ENCODE results near the gene SCGB3A1. TPM values are rescaled to one million over a fixed set of nuclear protein-coding genes. Genes with fewer than 3 reads are reported as not detected.
A peak's percentile ranks its signal among the peaks of the same experiment; 100 is the strongest.

SCGB3A1 gene
- total and polyA plus RNA-seq, 2 of the 4 experiments (the other 2 are of a cell fraction): not detected

- no peak overlapping the region for H3K56ac ChIP-seq (ENCODE audit: extremely low read depth, insufficient read depth, low read length)
- no peak overlapping the region for H3K9ac ChIP-seq (ENCODE audit: low read depth, low read length)
- H3K36me3 ChIP-seq (ENCODE audit: control insufficient read depth, insufficient read depth, low read length): peaks cover 4% of the 10 kb centered on the region
- H3K14ac ChIP-seq (replicated peaks; ENCODE audit: low read depth, low read length): 0 out of 2 replicates have a peak overlapping the region, but pooled peaks have one; percentile 14
- TF ChIP-seq MXI1 (IDR thresholded peaks at IDR 0.05; ENCODE audit: borderline replicate concordance, low read depth, low read length) (no peak), MAZ (IDR thresholded peaks at IDR 0.05; ENCODE audit: borderline replicate concordance, low read depth, low read length) (no peak), RCOR1 (IDR thresholded peaks at IDR 0.05; ENCODE audit: insufficient replicate concordance, low read length) (no peak), CHD1 (IDR thresholded peaks at IDR 0.05; ENCODE audit: low read depth, low read length) (no peak), RAD21 (IDR thresholded peaks at IDR 0.05; ENCODE audit: low read length) (no peak), USF2 (IDR thresholded peaks at IDR 0.05; ENCODE audit: low read depth, low read length) (no peak), RFX5 (IDR thresholded peaks at IDR 0.05; ENCODE audit: low read depth, low read length) (no peak), MAFK (IDR thresholded peaks at IDR 0.05; ENCODE audit: low read depth, low read length) (no peak), CEBPB (IDR thresholded peaks at IDR 0.05; ENCODE audit: low read depth, low read length) (no peak), ELK1 (IDR thresholded peaks at IDR 0.05; ENCODE audit: borderline replicate concordance, low read depth, low read length) (no peak), FOS (IDR thresholded peaks at IDR 0.05; ENCODE audit: low read depth, low read length) (no peak), NFE2L2 (IDR thresholded peaks at IDR 0.05; ENCODE audit: low read depth, low read length) (no peak)
- H2BK120ac ChIP-seq (ENCODE audit: low read depth, low read length): no peak overlapping the region
- H2AK9ac ChIP-seq (replicated peaks; ENCODE audit: low read depth, low read length, poor library complexity): peak overlapping the region; percentile 30
- peaks cover 26% of the 10 kb centered on the region; the same call in 1 of the 2 replicates for H4K20me1 ChIP-seq (ENCODE audit: insufficient read depth, low read length)
- BruUV-seq (replicated peaks): no TSS peak
- 100% methylated on average over 1 of the region's 11 CpGs; no CpG with 5 or more reads in 1 of the 2 experiments for WGBS, 2 experiments (ENCODE audit: extremely low coverage in 2 of 2, insufficient read length in 1 of 2)
- no peak for DNase-seq
- no peak overlapping the region for H2AFZ ChIP-seq (replicated peaks; ENCODE audit: low read length, poor library complexity)
- intact Hi-C loops (cut with micrococcal nuclease) (no loop called here), dilution Hi-C loops (cut with HindIII; ENCODE audit: low sequenced_read_pairs, unreplicated experiment) (no loop called here), in situ Hi-C loops (cut with MboI; ENCODE audit: low sequenced_read_pairs) (no loop called here)
- H4K91ac ChIP-seq (ENCODE audit: insufficient read depth, low read depth, low read length): no peak overlapping the region
- peak overlapping the region; percentile 15; the same call in 1 of the 2 replicates for H4K5ac ChIP-seq (ENCODE audit: low read depth, low read length)
- no peak for ATAC-seq (ENCODE audit: low read depth)
- peak overlapping the region; percentile 35; the same call in 1 of the 2 replicates for H2BK20ac ChIP-seq (ENCODE audit: low read depth, low read length)
- peaks cover 19% of the 10 kb centered on the region for H3K4me1 ChIP-seq (ENCODE audit: control insufficient read depth, insufficient read depth, low read length)
- H3K18ac ChIP-seq (ENCODE audit: low read depth, low read length): 0 out of 2 replicates have a peak overlapping the region, but pooled peaks have one; percentile 57
- no peak overlapping the region for H3K23ac ChIP-seq (ENCODE audit: low read depth, low read length)
- peaks cover 32 to 43% of the 10 kb centered on the region in 2 experiments for H3K79me1 ChIP-seq (ENCODE audit: low read depth in 1 of 2, low read length in 2 of 2)
- H2BK5ac ChIP-seq (ENCODE audit: low read depth, low read length, poor library complexity, severe bottlenecking): peak overlapping the region; percentile 40
- ChIA-PET CTCF (no interaction called here), POLR2A (ENCODE audit: unreplicated experiment) (interaction anchor here (0.5 kb wide), 1 partner anchor 1532 kb away, joined by 6 read pairs; no protein-coding TSS in a partner anchor)
- H3K4me3 ChIP-seq (ENCODE audit: insufficient read depth, low read depth, low read length): no peak overlapping the region
- H3K27me3 ChIP-seq (ENCODE audit: control insufficient read depth, insufficient read depth, low read length): no peaks in the 10 kb centered on the region
- peak overlapping the region; percentile 58; the same call in 2 of the 3 replicates for H2BK15ac ChIP-seq (ENCODE audit: low read depth, low read length)
- peaks cover 6% of the 10 kb centered on the region; the same call in 1 of the 2 replicates for H3K9me1 ChIP-seq (ENCODE audit: insufficient read depth, low read length)
- no peak overlapping the region for H4K8ac ChIP-seq (ENCODE audit: low read depth in 2 of 2, low read length in 2 of 2)
- H2AK5ac ChIP-seq (ENCODE audit: low read depth, low read length): no peak overlapping the region
- H3K4me2 ChIP-seq (ENCODE audit: low read depth, low read length): no peak overlapping the region
- peak overlapping the region; percentile 31; the same call in 1 of the 2 replicates for H3K4ac ChIP-seq (ENCODE audit: low read depth, low read length)
- H3K27ac ChIP-seq (ENCODE audit: insufficient read depth, low read length): peak overlapping the region; percentile 29; the same call in 1 of the 2 replicates
- H3K9me3 ChIP-seq (ENCODE audit: control insufficient read depth, insufficient read depth, low read length): no peaks in the 10 kb centered on the region
These were observed 33.1 kb downstream of the SCGB3A1 start for GRCh38 chr5:180558232-180558631.
